ENCODE data around the gene CUX1.

DNA sequence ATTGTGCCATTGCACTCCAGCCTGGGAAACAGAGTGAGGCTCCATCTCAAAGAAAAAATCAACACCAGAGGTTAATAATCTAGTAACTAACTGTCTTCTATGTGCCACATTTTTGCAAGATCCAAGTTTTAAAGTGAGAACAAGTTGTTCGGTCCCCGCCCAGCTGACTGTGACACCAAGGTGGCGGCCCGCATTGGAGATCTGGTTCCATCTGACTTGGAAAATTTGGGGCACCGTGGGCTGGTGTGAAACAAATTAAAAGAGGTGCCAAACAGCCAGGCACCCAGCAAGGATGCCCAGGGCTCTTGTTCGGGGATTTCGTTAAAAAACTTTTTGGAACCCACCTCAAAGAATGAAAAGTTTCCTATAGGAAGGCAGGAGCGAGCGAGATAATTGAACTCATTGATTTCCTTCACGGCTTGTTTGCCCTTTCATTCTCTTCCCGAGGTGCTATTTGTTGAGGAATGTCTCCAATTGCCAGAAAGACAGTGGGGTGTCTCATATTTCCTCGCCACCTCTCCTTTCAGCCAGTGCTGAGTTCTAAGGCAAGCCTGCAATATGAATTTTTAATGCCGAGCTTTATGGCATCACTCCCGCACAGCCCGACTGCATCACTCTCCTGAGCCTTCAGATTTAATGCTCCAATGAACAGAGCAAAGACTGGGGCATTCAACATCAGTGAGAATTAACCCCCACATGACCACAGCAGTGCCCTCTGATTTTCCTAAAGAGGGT, 312.4 kb downstream of the CUX1 start:
- TF ChIP-seq POLR2AphosphoS5 (IDR thresholded peaks at IDR 0.05): no peak
- no peak for TF ChIP-seq POLR2A (IDR thresholded peaks at IDR 0.05)
